Memory B cell (primary cell): ENCODE measurements around the gene HAVCR1.

Source experiments
- ATAC-seq: fragments of 150-1000 bp; cut with Tn5 transposase; 2 replicates; pipeline ENCODE4 v1.10.0; 2021; ENCODE audit warnings: low read depth, mild to moderate bottlenecking, moderate library complexity
- DNase-seq, 2 donors: peaks; one replicate each; pipeline ENCODE4 v3.0.0; 2022; ENCODE audit warnings: low spot score in 2 of 2
- H3K27ac Mint-ChIP-seq: one replicate; pipeline ENCODE4 v1.8.0; 2022; ENCODE audit warnings: mild to moderate bottlenecking, moderate library complexity, mixed read lengths
- H3K27me3 Mint-ChIP-seq: one replicate; pipeline ENCODE4 v1.8.0; 2022; ENCODE audit warnings: mixed read lengths
- H3K36me3 Mint-ChIP-seq: one replicate; pipeline ENCODE4 v1.8.0; 2022; ENCODE audit warnings: mild to moderate bottlenecking, mixed read lengths
- H3K4me1 Mint-ChIP-seq: one replicate; pipeline ENCODE4 v1.8.0; 2022; ENCODE audit warnings: mixed read lengths
- H3K4me3 Mint-ChIP-seq: one replicate; pipeline ENCODE4 v1.8.0; 2022; ENCODE audit warnings: mild to moderate bottlenecking, moderate library complexity, mixed read lengths
- H3K9me3 Mint-ChIP-seq: one replicate; pipeline ENCODE4 v1.8.0; 2022; ENCODE audit warnings: mixed read lengths

Gene HAVCR1

GRCh38 chr5:157004893-157005551 is 53.9 kb downstream of the HAVCR1 start:
- Mint-ChIP-seq H3K27ac (no peak overlapping the region), H3K27me3 (peaks cover 9% of the 10 kb centered on the region), H3K4me3 (no peak overlapping the region), H3K36me3 (peaks cover 3% of the 10 kb centered on the region), H3K4me1 (no peaks in the 10 kb centered on the region), H3K9me3 (peaks cover 7% of the 10 kb centered on the region)
- no peak for DNase-seq
- ATAC-seq = no peak

GRCh38 chr5:156991714-156992113 is 67.2 kb downstream of the HAVCR1 start:
- ATAC-seq (no peak), DNase-seq (no peak)
- H3K4me1 Mint-ChIP-seq = no peaks in the 10 kb centered on the region
- peaks cover 4% of the 10 kb centered on the region for H3K9me3 Mint-ChIP-seq
- no peak overlapping the region for H3K4me3 Mint-ChIP-seq
- peaks cover 11% of the 10 kb centered on the region for H3K27me3 Mint-ChIP-seq
- no peak overlapping the region for H3K27ac Mint-ChIP-seq
- no peaks in the 10 kb centered on the region for H3K36me3 Mint-ChIP-seq

- H3K27me3 Mint-ChIP-seq = peaks cover 15% of the 10 kb centered on the region
- no peak for ATAC-seq
- no peak overlapping the region for H3K27ac Mint-ChIP-seq
- H3K9me3 Mint-ChIP-seq = peaks cover 4% of the 10 kb centered on the region
- H3K4me1 Mint-ChIP-seq = no peaks in the 10 kb centered on the region
- no peak for DNase-seq
- peaks cover 2% of the 10 kb centered on the region for H3K36me3 Mint-ChIP-seq
- no peak overlapping the region for H3K4me3 Mint-ChIP-seq
Observed at GRCh38 chr5:156984064-156984463, 74.9 kb downstream of the HAVCR1 start.

GRCh38 chr5:156981481-156981880 is 77.4 kb downstream of the HAVCR1 start:
- Mint-ChIP-seq H3K36me3 (peaks cover 2% of the 10 kb centered on the region), H3K27ac (no peak overlapping the region), H3K9me3 (peaks cover 2% of the 10 kb centered on the region), H3K4me3 (no peak overlapping the region), H3K27me3 (peaks cover 13% of the 10 kb centered on the region), H3K4me1 (no peaks in the 10 kb centered on the region)
- no peak for DNase-seq
- no peak for ATAC-seq
